ENCODE data around the gene ESRP2. TPM values are rescaled to one million over a fixed set of nuclear protein-coding genes. Genes with fewer than 3 reads are reported as not detected.

ESRP2 gene
- total RNA-seq, 1 donor, result 0.86 TPM

- peak within 1 kb of the TSS; percentile 93 for H3K4me3 ChIP-seq (ENCODE audit: low read depth, low read length)
- TF ChIP-seq CTCF (IDR thresholded peaks at IDR 0.05; ENCODE audit: insufficient read depth, low read depth, low read length), result peak; percentile 64
- DNase-seq (ENCODE audit: low read depth), result peak; percentile 75
Measured at GRCh38 chr16:68264128-68265077, 28.5 kb upstream of the ESRP2 start, which contains the start of gene SLC7A6. TSS of gene SLC7A6 (plus strand) at chr16:68264526. CDS start at chr16:68274727, 10,201 bp downstream.

- DNase-seq (ENCODE audit: low read depth), result no peak
- TF ChIP-seq CTCF (IDR thresholded peaks at IDR 0.05; ENCODE audit: insufficient read depth, low read depth, low read length), result no peak
- peak overlapping the region; percentile 93 for H3K4me3 ChIP-seq (ENCODE audit: low read depth, low read length)
Measured at GRCh38 chr16:68263559-68264127, 27.7 kb upstream of the ESRP2 start.

- DNase-seq (ENCODE audit: low read depth), result no peak
- TF ChIP-seq CTCF (IDR thresholded peaks at IDR 0.05; ENCODE audit: insufficient read depth, low read depth, low read length), result no peak
- H3K4me3 ChIP-seq (ENCODE audit: low read depth, low read length), result no peak overlapping the region
Measured at GRCh38 chr16:68259007-68259825, 23.3 kb upstream of the ESRP2 start.

- no peak overlapping the region for H3K4me3 ChIP-seq (ENCODE audit: low read depth, low read length)
- peak; percentile 83 for DNase-seq (ENCODE audit: low read depth)
- TF ChIP-seq CTCF (IDR thresholded peaks at IDR 0.05; ENCODE audit: insufficient read depth, low read depth, low read length), result no peak
Measured at GRCh38 chr16:68257906-68258800, 22.2 kb upstream of the ESRP2 start.

- DNase-seq (ENCODE audit: low read depth), result peak; percentile 54
- no peak overlapping the region for H3K4me3 ChIP-seq (ENCODE audit: low read depth, low read length)
- no peak for TF ChIP-seq CTCF (IDR thresholded peaks at IDR 0.05; ENCODE audit: insufficient read depth, low read depth, low read length)
Measured at GRCh38 chr16:68257251-68257905, 21.5 kb upstream of the ESRP2 start.
